Erythroblast (primary cell): Measurements from ENCODE around the gene AGAP1.

Source experiments
- GATA1 ChIP-seq: IDR thresholded peaks from 2 replicates; pipeline ENCODE4 v1.6.1; 2011; ENCODE audit warnings: low read depth, mild to moderate bottlenecking, control low read depth, low read length, moderate library complexity
- POLR2A ChIP-seq: IDR thresholded peaks from 2 replicates; pipeline ENCODE4 v1.6.1; 2011; ENCODE audit warnings: mild to moderate bottlenecking, low read length

GRCh38 chr2:235716875-235717496, 223.1 kb downstream of the AGAP1 start:
- TF ChIP-seq POLR2A (no peak), GATA1 (no peak)
